TTC549 (cell line): ENCODE measurements around the gene SRRM3.
A peak's percentile ranks its signal among the peaks of the same experiment; 100 is the strongest.
"Not testable (repeated sequence)": the region's sequence is repeated elsewhere in the genome, so short reads cannot be mapped to it uniquely, and the experiment has no call there.

Experiments used
- FAIRE-seq: peaks from 2 replicates; lab custom pipeline; 2012; peaks lifted over from hg19 to GRCh38; lab: Jason Lieb, UNC

SRRM3 gene

DNA sequence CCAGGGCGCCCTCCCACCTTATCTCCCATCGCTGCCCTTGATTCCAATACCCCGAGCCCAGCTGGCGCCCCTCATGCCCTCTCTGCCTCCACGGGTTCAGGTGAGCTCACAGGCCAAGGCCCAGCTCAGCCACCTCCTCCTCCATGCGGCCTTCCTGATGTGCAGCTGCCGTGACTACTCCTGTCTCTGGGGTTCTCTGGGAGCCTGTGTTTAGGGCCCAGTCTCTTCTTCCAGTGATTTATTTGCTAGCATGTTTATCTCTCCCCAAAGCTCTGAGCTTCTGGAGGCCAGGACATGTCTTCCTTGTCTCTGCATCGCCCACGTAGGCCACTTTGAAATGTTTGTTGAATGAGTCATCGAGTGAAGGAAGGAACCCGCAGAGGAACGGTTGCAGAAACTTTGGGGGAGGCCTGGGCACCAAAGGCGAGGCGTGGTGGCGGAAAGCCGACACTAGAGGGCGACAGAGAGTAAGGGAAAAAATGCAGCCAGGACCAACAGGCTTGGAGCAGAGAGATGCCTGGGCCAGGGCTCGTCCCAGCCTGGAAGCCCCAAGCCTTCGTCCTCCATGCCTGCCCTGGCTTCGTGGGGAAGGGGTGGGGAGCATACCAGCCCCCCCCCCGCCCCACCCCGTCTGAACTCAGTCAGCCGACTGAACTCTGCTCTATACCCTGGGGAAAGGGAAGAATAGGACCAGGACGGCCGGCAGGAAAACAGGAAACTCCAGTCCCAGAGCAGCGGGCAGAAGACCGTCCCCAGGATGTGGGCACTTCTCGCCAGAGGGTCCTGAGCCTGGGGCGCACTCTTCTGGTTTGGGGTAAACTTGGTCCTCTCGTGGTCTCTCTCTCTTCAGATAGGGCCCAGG lies 89.9 kb downstream of the SRRM3 start:
- FAIRE-seq = peak; percentile 85

GRCh38 chr7:76292213-76292573 lies 90.5 kb downstream of the SRRM3 start:
- no peak for FAIRE-seq

GRCh38 chr7:76292911-76293310 lies 91.2 kb downstream of the SRRM3 start:
- not testable (repeated sequence) for FAIRE-seq

- FAIRE-seq = no peak
These were observed 91.8 kb downstream of the SRRM3 start for GRCh38 chr7:76293407-76293901.

- no peak for FAIRE-seq
These were observed 92.8 kb downstream of the SRRM3 start for GRCh38 chr7:76294344-76295024.

- FAIRE-seq = no peak
These were observed 95.3 kb downstream of the SRRM3 start for GRCh38 chr7:76296743-76297740.

DNA sequence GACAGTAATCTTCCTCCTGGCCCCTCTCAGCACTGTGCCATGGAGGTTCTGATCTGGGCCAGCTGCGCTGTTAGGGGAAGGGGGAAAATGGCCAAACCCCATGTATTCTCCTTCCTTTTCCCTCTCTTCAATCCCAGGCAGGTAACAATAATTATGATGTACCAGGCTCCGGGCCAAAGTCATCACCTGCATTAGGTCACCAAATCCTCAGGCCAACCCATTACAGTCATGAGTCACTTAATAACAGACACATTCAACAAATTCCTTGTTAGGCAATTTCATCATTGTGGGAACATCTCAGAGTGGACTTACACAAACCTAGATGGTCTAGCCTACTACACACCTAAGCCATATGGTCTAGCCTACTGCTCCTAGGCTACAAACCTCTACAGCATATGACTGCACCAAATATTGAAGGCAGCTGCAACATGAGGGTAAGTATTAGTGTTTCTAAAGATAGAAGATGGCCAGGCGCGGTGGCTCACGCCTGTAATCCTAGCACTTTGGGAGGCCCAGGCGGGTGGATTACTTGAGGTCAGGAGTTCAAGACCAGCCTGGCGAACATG lies 98.6 kb downstream of the SRRM3 start:
- FAIRE-seq = no peak

DNA sequence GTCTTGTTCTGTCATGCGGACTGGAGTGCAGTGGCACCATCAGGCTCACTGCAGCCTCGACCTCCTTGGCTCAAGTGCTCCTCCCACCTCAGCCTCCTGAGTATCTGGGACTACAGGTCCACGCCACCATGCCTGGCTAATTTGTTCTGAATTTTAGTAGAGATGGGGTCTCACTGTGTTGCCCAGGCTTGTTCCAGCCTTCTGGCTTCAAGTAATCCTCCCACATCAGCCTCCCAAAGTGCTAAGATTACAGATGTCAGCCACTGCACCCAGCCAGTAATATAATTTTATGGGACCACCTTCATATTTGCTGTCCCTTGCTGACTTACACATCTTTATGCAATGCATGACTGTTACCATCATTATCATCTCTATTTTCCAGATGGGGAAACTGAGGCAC lies 99.3 kb downstream of the SRRM3 start:
- no peak for FAIRE-seq

DNA sequence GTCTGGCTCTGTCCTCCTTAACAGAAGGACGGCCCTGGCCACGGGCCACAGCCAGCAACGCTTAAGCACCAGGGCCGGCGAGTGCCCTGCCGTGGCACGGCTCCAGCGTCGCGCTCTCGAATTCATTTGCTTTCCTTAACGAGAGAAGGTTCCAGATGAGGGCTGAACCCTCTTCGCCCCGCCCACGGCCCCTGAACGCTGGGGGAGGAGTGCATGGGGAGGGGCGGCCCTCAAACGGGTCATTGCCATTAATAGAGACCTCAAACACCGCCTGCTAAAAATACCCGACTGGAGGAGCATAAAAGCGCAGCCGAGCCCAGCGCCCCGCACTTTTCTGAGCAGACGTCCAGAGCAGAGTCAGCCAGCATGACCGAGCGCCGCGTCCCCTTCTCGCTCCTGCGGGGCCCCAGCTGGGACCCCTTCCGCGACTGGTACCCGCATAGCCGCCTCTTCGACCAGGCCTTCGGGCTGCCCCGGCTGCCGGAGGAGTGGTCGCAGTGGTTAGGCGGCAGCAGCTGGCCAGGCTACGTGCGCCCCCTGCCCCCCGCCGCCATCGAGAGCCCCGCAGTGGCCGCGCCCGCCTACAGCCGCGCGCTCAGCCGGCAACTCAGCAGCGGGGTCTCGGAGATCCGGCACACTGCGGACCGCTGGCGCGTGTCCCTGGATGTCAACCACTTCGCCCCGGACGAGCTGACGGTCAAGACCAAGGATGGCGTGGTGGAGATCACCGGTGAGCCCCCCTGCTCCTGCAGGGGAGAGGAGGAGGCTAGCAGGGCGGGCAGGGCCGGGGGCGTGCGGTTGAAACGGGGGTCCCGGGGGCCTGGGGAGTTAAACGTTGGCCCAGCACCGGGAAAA lies 100.9 kb downstream of the SRRM3 start, which contains the start of gene HSPB1:
Gene HSPB1, plus strand, starts transcription at position 327 of the 855 bp plus-strand sequence. Its CDS starts 40 bp downstream, at position 367.
- FAIRE-seq = no peak

- no peak for FAIRE-seq
These were observed 101.8 kb downstream of the SRRM3 start for GRCh38 chr7:76303202-76304147.

DNA sequence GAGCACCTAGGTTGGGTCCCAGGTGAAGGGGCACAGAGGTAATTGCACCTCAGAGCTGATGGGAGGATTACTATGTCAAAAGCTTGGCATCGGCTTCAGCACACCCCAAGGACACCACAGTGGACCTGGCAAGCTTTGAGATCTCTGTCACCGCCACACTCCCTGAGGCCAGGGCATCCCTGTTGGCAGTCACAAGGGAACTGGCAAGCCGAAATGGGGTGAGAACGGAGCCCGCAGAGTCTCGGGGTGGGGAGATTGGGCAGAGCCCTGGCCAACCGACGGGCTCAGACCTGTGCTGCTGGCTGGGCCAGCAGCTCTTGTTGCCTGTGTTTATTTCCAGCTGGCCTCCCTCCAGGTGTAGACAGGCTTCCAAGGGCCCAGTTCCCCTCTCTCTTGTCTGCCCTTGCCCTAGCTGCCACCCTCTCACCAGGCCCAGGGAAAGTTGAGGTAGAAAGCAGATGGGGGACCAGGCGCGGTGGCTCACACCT lies 103.2 kb downstream of the SRRM3 start:
- FAIRE-seq = no peak

DNA sequence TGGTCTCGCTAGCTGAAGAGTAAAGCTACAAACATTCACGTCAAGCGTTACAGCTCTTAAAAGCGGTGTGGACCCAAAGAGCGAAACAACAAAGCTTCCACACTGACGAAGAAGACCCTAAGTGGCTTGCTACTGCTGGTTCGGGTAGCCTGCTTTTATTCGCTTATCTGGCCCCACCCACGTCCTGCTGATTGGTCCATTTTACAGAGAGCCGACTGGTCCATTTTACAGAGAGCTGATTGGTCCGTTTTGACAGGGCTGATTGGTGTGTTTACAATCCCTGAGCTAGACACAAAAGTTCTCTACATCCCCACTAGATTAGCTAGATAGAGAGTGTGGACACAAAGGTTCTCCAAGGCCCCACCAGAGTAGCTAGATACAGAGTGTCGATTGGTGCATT lies 107.2 kb downstream of the SRRM3 start:
- FAIRE-seq = not testable (repeated sequence)

DNA sequence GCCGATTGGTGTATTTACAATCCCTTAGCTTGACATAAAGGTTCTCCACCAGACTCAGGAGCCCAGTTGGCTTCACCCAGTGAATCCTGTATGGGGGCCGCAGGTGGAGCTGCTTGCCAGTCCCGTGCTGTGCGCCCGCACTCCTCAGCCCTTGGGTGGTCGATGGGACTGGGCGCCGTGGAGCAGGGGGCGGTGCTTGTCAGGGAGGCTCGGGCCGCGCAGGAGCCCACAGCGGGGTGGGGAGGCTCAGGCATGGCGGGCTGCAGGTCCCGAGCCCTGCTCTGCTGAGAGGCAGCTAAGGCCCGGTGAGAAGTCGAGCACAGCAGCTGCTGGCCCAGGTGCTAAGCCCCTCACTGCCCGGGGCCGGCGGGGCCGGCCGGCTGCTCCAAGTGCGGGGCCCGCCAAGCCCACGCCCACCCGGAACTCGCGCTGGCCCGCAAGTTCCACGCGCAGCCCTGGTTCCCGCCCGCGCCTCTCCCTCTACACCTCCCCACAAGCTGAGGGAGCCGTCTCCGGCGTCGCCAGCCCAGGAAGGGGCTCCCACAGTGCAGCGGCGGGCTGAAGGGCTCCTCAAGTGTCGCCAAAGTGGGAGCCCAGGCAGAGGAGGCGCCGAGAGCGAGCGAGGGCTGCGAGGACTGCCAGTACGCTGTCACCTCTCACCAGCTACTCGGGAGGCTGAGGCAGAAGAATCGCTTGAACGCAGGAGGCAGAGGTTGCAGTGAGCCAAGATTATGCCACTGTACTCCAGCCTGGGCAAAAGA lies 107.8 kb downstream of the SRRM3 start:
- not testable (repeated sequence) for FAIRE-seq

GRCh38 chr7:76310102-76310957 lies 108.6 kb downstream of the SRRM3 start:
- FAIRE-seq = no peak

- not testable (repeated sequence) for FAIRE-seq
These were observed 110.1 kb downstream of the SRRM3 start for GRCh38 chr7:76311838-76312237.

DNA sequence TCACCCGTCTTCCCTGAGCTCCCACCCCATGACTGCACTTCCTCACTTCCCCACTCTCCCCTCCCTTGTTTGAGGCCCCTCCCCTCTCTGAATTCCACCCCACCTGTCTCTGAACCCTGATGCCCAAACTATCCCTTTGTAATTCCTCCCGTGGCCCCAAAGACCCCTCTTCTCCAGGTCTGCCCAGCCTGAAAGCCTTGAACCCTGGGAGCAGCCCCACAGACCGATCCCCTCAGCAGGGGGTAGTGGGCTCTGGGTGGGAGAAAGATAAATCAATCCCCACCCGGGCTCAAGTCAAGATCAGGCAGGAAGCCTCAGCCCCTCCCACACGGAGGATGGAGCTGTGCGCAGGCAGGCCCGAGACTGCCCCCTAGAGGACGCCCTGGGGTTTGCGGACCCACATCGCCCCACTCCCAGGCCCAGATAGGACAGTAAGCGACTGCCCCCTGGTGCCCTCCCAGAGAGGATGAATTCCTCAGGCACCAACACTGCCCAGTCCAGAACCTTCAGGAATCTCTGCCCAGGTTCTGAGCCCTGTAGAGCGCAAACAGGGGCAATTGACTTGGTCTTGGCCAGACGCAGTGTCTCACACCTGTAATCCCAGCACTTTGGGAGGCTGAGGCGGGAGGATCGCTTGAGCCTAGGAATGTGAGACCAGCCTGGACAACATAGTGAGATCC lies 112.5 kb downstream of the SRRM3 start:
- FAIRE-seq = no peak

GRCh38 chr7:76314740-76315139 lies 113.0 kb downstream of the SRRM3 start:
- FAIRE-seq = not testable (repeated sequence)
